Uterus (tissue), 2 donors: Measurements from ENCODE around the gene SMIM24.

Experiments used
- POLR2A ChIP-seq, 2 donors: fragments of 450-650 bp; IDR thresholded peaks; one replicate each; pipeline ENCODE4 v1.6.1; 2016; ENCODE audit warnings: antibody characterized with exemption in 2 of 2, mild to moderate bottlenecking in 1 of 2, moderate library complexity in 1 of 2
- TF ChIP-seq, protein P1 (sequence below), 4 experiments: fragments of 200-600 bp in 2 of 4; fragments of 450-650 bp in 2 of 4; sonication (generic) in 2 of 4; IDR thresholded peaks; one replicate each; pipeline ENCODE4 v1.5.1; 2016 to 2019; ENCODE audit warnings: antibody characterized with exemption in 4 of 4, mild to moderate bottlenecking in 2 of 4, moderate library complexity in 1 of 4

- TF ChIP-seq, protein P1, sequence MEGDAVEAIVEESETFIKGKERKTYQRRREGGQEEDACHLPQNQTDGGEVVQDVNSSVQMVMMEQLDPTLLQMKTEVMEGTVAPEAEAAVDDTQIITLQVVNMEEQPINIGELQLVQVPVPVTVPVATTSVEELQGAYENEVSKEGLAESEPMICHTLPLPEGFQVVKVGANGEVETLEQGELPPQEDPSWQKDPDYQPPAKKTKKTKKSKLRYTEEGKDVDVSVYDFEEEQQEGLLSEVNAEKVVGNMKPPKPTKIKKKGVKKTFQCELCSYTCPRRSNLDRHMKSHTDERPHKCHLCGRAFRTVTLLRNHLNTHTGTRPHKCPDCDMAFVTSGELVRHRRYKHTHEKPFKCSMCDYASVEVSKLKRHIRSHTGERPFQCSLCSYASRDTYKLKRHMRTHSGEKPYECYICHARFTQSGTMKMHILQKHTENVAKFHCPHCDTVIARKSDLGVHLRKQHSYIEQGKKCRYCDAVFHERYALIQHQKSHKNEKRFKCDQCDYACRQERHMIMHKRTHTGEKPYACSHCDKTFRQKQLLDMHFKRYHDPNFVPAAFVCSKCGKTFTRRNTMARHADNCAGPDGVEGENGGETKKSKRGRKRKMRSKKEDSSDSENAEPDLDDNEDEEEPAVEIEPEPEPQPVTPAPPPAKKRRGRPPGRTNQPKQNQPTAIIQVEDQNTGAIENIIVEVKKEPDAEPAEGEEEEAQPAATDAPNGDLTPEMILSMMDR (IDR thresholded peaks at IDR 0.05): no peak
- no peak for TF ChIP-seq POLR2A (IDR thresholded peaks at IDR 0.05)
Measured at GRCh38 chr19:3477506-3477905, 2.8 kb downstream of the SMIM24 start.
